HepG2 (cell line): ENCODE measurements around the gene HUNK. TPM values are rescaled to one million over a fixed set of nuclear protein-coding genes. Genes with fewer than 3 reads are reported as not detected.

ENCODE experiments used
- ADNP ChIP-seq: sonication (generic); formaldehyde crosslinking; IDR thresholded peaks from 2 replicates; pipeline ENCODE4 v1.4.0; 2020; ENCODE audit warnings: missing genetic modification reagents
- ARID2 ChIP-seq: sonication (generic); formaldehyde crosslinking; IDR thresholded peaks from 2 replicates; pipeline ENCODE4 v1.8.1; 2022; ENCODE audit warnings: mild to moderate bottlenecking, missing genetic modification reagents, borderline replicate concordance
- BCL6 ChIP-seq: IDR thresholded peaks from 2 replicates; pipeline ENCODE4 v1.6.1; 2016; ENCODE audit warnings: missing genetic modification reagents, missing compliant biosample characterization
- CEBPB ChIP-seq: IDR thresholded peaks from 2 replicates; pipeline ENCODE4 v1.6.1; 2011; ENCODE audit warnings: low read depth, low read length, improper control_type of control experiment, borderline replicate concordance
- CENPX ChIP-seq: sonication (generic); formaldehyde crosslinking; IDR thresholded peaks from 2 replicates; pipeline ENCODE4 v1.9.0; 2021; ENCODE audit warnings: mild to moderate bottlenecking, missing genetic modification reagents, moderate library complexity
- FOXC1 ChIP-seq: sonication (generic); formaldehyde crosslinking; IDR thresholded peaks from 2 replicates; pipeline ENCODE4 v1.8.0; 2022; ENCODE audit warnings: mild to moderate bottlenecking, missing genetic modification reagents, borderline replicate concordance
- HCFC1 ChIP-seq: fragments of 150-350 bp; IDR thresholded peaks from 2 replicates; pipeline ENCODE4 v1.6.1; 2014; ENCODE audit warnings: low read depth, low read length
- KLF13 ChIP-seq: sonication (generic); formaldehyde crosslinking; IDR thresholded peaks from 2 replicates; pipeline ENCODE4 v1.4.0; 2020; ENCODE audit warnings: mild to moderate bottlenecking, missing genetic modification reagents
- PPARG ChIP-seq: conservative IDR thresholded peaks from 2 replicates; pipeline ENCODE4 v1.6.1; 2016; ENCODE audit warnings: missing biosample characterization, missing genetic modification reagents
- RFXANK ChIP-seq: IDR thresholded peaks from 2 replicates; pipeline ENCODE4 v1.6.1; 2016
- RFXAP ChIP-seq: sonication (generic); formaldehyde crosslinking; IDR thresholded peaks from 2 replicates; pipeline ENCODE4 v1.4.0; 2020; ENCODE audit warnings: missing genetic modification reagents, borderline replicate concordance
- SALL1 ChIP-seq: sonication (generic); formaldehyde crosslinking; IDR thresholded peaks from 2 replicates; pipeline ENCODE4 v1.8.0; 2022; ENCODE audit warnings: mild to moderate bottlenecking, missing genetic modification reagents
- SP4 ChIP-seq: sonication (generic); formaldehyde crosslinking; IDR thresholded peaks from 2 replicates; pipeline ENCODE4 v1.8.1; 2023; ENCODE audit warnings: mild to moderate bottlenecking, missing genetic modification reagents
- STAT5B ChIP-seq: sonication (generic); formaldehyde crosslinking; IDR thresholded peaks from 2 replicates; pipeline ENCODE4 v1.4.0; 2020; ENCODE audit warnings: missing genetic modification reagents
- ZNF260 ChIP-seq: sonication (generic); formaldehyde crosslinking; IDR thresholded peaks from 2 replicates; pipeline ENCODE4 v1.4.0; 2020; ENCODE audit warnings: missing genetic modification reagents, low read depth, mild to moderate bottlenecking, borderline replicate concordance
- ZNF414 ChIP-seq: sonication (generic); formaldehyde crosslinking; IDR thresholded peaks from 2 replicates; pipeline ENCODE4 v1.5.0; 2020; ENCODE audit warnings: missing genetic modification reagents
- ZNF598 ChIP-seq: sonication (generic); formaldehyde crosslinking; IDR thresholded peaks from 2 replicates; pipeline ENCODE4 v1.5.1; 2020; ENCODE audit warnings: mild to moderate bottlenecking, missing genetic modification reagents, borderline replicate concordance
- ZNF644 ChIP-seq: IDR thresholded peaks from 2 replicates; pipeline ENCODE4 v1.6.1; 2016; ENCODE audit warnings: low read depth
- ZNF766 ChIP-seq: sonication (generic); formaldehyde crosslinking; IDR thresholded peaks from 2 replicates; pipeline ENCODE4 v1.5.0; 2020; ENCODE audit warnings: missing genetic modification reagents, borderline replicate concordance
- ZNF772 ChIP-seq: sonication (generic); formaldehyde crosslinking; IDR thresholded peaks from 2 replicates; pipeline ENCODE4 v1.5.0; 2020; ENCODE audit warnings: mild to moderate bottlenecking, missing genetic modification reagents
- ZNF776 ChIP-seq: sonication (generic); formaldehyde crosslinking; IDR thresholded peaks from 2 replicates; pipeline ENCODE4 v1.4.0; 2020; ENCODE audit warnings: mild to moderate bottlenecking, missing genetic modification reagents
- ZNF790 ChIP-seq: sonication (generic); formaldehyde crosslinking; IDR thresholded peaks from 2 replicates; pipeline ENCODE4 v1.8.0; 2022; ENCODE audit warnings: missing genetic modification reagents, mild to moderate bottlenecking, borderline replicate concordance
- ZSCAN30 ChIP-seq: sonication (generic); formaldehyde crosslinking; IDR thresholded peaks from 2 replicates; pipeline ENCODE4 v1.5.0; 2020; ENCODE audit warnings: mild to moderate bottlenecking, missing genetic modification reagents
- polyA plus RNA-seq, 8 experiments: library from polyadenylated mRNA; depleted of rRNA in 3 of 8; stranded (reverse) in 7 of 8; unstranded in 1 of 8; fragments of >200 nt; fragmentation: Illumina TruSeq in 4 of 8; extraction: Trizol in 4 of 8; gene quantifications; 2 replicates each; pipeline versions ENCODE4 v1.2.1 to v1.2.3, GENCODE V29; 2011 to 2016; ENCODE audit warnings: low read depth in 4 of 8, missing spikeins in 1 of 8, mixed read lengths in 1 of 8; ENCODE audit not compliant: insufficient read depth in 1 of 8
- total RNA-seq, 5 experiments: library from RNA; depleted of rRNA; stranded (reverse); fragments of >200 nt; fragmentation: Illumina TruSeq; extraction: Trizol; gene quantifications; 2 replicates each; pipeline ENCODE4 v1.2.3, GENCODE V29; 2016; ENCODE audit warnings: low read depth in 1 of 5
- TF ChIP-seq, protein P1 (sequence below): sonication (generic); formaldehyde crosslinking; IDR thresholded peaks from 2 replicates; pipeline ENCODE4 v1.8.0; 2022; ENCODE audit warnings: missing genetic modification reagents, mild to moderate bottlenecking, moderate library complexity, borderline replicate concordance
- TF ChIP-seq, protein P2 (sequence below): sonication (generic); formaldehyde crosslinking; IDR thresholded peaks from 2 replicates; pipeline ENCODE4 v1.8.1; 2023; ENCODE audit warnings: mild to moderate bottlenecking, missing genetic modification reagents
- TF ChIP-seq, protein P3 (sequence below): sonication (generic); formaldehyde crosslinking; IDR thresholded peaks from 2 replicates; pipeline ENCODE4 v1.5.1; 2020; ENCODE audit warnings: mild to moderate bottlenecking, missing genetic modification reagents, borderline replicate concordance

Gene HUNK
- total and polyA plus RNA-seq, 2 of the 13 experiments (the other 11 are each of a cell fraction or from before 2014, with no cell fraction given): 1.8 to 1.9 TPM

- TF ChIP-seq ZNF790 (CRISPR knock-in tag): no peak
- no peak for TF ChIP-seq KLF13 (CRISPR knock-in tag)
- TF ChIP-seq, protein P1, sequence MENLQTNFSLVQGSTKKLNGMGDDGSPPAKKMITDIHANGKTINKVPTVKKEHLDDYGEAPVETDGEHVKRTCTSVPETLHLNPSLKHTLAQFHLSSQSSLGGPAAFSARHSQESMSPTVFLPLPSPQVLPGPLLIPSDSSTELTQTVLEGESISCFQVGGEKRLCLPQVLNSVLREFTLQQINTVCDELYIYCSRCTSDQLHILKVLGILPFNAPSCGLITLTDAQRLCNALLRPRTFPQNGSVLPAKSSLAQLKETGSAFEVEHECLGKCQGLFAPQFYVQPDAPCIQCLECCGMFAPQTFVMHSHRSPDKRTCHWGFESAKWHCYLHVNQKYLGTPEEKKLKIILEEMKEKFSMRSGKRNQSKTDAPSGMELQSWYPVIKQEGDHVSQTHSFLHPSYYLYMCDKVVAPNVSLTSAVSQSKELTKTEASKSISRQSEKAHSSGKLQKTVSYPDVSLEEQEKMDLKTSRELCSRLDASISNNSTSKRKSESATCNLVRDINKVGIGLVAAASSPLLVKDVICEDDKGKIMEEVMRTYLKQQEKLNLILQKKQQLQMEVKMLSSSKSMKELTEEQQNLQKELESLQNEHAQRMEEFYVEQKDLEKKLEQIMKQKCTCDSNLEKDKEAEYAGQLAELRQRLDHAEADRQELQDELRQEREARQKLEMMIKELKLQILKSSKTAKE (CRISPR knock-in tag): no peak
- TF ChIP-seq RFXANK (CRISPR knock-in tag): 0 out of 2 replicates have a peak, but pooled peaks have one; percentile 25
- TF ChIP-seq ZNF414: no peak
- TF ChIP-seq FOXC1 (CRISPR knock-in tag): no peak
- TF ChIP-seq ZNF598 (CRISPR knock-in tag): 0 out of 2 replicates have a peak, but pooled peaks have one; percentile 27
- no peak; the same call in 1 of the 2 replicates for TF ChIP-seq ZSCAN30 (CRISPR knock-in tag)
- TF ChIP-seq RFXAP: no peak
- TF ChIP-seq CENPX: no peak
- TF ChIP-seq ZNF644: peak; percentile 78
- no peak for TF ChIP-seq SP4
- TF ChIP-seq CEBPB: no peak
- TF ChIP-seq ZNF776: no peak
- no peak for TF ChIP-seq ZNF772 (CRISPR knock-in tag)
- TF ChIP-seq BCL6: peak; percentile 64
- TF ChIP-seq STAT5B (CRISPR knock-in tag): no peak
- TF ChIP-seq SALL1 (CRISPR knock-in tag): peak; percentile 75
- TF ChIP-seq ZNF766 (CRISPR knock-in tag): no peak
- TF ChIP-seq ADNP (CRISPR knock-in tag): no peak
- TF ChIP-seq PPARG (CRISPR knock-in tag): peak; percentile 45; the same call in 1 of the 2 replicates
- no peak for TF ChIP-seq HCFC1
- TF ChIP-seq, protein P2, sequence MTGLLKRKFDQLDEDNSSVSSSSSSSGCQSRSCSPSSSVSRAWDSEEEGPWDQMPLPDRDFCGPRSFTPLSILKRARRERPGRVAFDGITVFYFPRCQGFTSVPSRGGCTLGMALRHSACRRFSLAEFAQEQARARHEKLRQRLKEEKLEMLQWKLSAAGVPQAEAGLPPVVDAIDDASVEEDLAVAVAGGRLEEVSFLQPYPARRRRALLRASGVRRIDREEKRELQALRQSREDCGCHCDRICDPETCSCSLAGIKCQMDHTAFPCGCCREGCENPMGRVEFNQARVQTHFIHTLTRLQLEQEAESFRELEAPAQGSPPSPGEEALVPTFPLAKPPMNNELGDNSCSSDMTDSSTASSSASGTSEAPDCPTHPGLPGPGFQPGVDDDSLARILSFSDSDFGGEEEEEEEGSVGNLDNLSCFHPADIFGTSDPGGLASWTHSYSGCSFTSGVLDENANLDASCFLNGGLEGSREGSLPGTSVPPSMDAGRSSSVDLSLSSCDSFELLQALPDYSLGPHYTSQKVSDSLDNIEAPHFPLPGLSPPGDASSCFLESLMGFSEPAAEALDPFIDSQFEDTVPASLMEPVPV (CRISPR knock-in tag): no peak
- TF ChIP-seq ZNF260: no peak
- no peak for TF ChIP-seq ARID2
- TF ChIP-seq, protein P3, sequence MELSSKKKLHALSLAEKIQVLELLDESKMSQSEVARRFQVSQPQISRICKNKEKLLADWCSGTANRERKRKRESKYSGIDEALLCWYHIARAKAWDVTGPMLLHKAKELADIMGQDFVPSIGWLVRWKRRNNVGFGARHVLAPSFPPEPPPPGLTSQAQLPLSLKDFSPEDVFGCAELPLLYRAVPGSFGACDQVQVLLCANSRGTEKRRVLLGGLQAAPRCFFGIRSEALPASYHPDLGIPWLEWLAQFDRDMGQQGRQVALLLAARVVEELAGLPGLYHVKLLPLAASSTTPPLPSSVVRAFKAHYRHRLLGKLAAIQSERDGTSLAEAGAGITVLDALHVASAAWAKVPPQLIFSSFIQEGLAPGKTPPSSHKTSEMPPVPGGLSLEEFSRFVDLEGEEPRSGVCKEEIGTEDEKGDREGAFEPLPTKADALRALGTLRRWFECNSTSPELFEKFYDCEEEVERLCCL (CRISPR knock-in tag): no peak
Observed at GRCh38 chr21:31900121-31900895, 27.5 kb downstream of the HUNK start (continued).
